Measurements from ENCODE around the gene A4GNT.

DNA sequence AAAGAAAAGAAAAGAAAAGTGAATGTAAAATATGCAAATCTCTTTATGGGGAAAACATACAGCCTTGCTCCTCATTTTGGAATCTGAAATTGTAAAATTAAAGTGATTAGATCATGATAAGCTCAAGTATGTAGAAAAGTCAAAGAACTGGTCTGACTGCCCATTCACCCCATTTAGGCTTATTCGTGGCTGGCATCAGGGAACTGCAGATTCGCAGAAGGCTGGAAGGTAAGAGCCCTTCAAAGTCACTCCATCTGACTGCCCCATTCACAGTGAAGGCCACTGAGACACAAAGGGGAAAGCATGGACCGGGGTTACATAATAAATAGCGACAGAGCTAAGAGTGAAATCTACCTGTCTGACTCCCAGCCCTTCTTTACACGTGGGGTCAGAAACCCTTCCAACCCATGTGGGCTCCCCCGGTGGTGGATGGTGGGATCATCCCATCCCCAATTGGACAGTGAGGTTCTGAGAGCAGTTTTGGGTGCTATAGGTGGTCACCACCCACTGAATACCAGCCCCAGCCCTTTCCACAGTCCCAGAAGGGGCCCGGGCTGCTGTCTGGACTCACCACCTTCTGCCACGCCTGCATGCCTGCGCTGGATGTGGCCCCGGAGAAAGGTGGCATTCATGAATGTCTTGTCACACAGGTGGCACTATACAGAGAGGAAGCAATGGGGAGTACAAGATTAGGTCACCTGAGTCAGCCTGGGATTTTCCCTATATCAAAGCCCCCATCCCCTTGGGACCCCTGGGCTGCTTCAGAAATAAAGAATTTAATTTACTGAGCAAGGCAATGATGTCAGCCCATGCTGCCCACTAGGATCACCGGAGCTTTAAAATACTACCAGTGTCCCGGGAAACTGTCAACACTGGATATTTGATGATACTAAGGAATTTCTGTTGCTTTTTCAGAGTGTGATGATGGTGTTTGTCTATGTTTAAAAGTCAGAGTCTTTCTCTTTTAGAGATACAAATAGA is 34.7 kb downstream of the A4GNT start:
- no peak for TF ChIP-seq ZNF76 (tag by site-specific recombination; IDR thresholded peaks at IDR 0.05; ENCODE audit: borderline replicate concordance, low read depth)
- no peak for TF ChIP-seq ZNF670 (tag by site-specific recombination; IDR thresholded peaks at IDR 0.05; ENCODE audit: low read depth)
- TF ChIP-seq TRIM28 (IDR thresholded peaks at IDR 0.05; ENCODE audit: borderline replicate concordance, low read length), result no peak
- TF ChIP-seq, protein P1, sequence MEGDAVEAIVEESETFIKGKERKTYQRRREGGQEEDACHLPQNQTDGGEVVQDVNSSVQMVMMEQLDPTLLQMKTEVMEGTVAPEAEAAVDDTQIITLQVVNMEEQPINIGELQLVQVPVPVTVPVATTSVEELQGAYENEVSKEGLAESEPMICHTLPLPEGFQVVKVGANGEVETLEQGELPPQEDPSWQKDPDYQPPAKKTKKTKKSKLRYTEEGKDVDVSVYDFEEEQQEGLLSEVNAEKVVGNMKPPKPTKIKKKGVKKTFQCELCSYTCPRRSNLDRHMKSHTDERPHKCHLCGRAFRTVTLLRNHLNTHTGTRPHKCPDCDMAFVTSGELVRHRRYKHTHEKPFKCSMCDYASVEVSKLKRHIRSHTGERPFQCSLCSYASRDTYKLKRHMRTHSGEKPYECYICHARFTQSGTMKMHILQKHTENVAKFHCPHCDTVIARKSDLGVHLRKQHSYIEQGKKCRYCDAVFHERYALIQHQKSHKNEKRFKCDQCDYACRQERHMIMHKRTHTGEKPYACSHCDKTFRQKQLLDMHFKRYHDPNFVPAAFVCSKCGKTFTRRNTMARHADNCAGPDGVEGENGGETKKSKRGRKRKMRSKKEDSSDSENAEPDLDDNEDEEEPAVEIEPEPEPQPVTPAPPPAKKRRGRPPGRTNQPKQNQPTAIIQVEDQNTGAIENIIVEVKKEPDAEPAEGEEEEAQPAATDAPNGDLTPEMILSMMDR (tag by site-specific recombination; IDR thresholded peaks at IDR 0.05), result no peak
- TF ChIP-seq, protein P2, sequence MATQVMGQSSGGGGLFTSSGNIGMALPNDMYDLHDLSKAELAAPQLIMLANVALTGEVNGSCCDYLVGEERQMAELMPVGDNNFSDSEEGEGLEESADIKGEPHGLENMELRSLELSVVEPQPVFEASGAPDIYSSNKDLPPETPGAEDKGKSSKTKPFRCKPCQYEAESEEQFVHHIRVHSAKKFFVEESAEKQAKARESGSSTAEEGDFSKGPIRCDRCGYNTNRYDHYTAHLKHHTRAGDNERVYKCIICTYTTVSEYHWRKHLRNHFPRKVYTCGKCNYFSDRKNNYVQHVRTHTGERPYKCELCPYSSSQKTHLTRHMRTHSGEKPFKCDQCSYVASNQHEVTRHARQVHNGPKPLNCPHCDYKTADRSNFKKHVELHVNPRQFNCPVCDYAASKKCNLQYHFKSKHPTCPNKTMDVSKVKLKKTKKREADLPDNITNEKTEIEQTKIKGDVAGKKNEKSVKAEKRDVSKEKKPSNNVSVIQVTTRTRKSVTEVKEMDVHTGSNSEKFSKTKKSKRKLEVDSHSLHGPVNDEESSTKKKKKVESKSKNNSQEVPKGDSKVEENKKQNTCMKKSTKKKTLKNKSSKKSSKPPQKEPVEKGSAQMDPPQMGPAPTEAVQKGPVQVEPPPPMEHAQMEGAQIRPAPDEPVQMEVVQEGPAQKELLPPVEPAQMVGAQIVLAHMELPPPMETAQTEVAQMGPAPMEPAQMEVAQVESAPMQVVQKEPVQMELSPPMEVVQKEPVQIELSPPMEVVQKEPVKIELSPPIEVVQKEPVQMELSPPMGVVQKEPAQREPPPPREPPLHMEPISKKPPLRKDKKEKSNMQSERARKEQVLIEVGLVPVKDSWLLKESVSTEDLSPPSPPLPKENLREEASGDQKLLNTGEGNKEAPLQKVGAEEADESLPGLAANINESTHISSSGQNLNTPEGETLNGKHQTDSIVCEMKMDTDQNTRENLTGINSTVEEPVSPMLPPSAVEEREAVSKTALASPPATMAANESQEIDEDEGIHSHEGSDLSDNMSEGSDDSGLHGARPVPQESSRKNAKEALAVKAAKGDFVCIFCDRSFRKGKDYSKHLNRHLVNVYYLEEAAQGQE (tag by site-specific recombination; IDR thresholded peaks at IDR 0.05), result no peak
- TF ChIP-seq, protein P3, sequence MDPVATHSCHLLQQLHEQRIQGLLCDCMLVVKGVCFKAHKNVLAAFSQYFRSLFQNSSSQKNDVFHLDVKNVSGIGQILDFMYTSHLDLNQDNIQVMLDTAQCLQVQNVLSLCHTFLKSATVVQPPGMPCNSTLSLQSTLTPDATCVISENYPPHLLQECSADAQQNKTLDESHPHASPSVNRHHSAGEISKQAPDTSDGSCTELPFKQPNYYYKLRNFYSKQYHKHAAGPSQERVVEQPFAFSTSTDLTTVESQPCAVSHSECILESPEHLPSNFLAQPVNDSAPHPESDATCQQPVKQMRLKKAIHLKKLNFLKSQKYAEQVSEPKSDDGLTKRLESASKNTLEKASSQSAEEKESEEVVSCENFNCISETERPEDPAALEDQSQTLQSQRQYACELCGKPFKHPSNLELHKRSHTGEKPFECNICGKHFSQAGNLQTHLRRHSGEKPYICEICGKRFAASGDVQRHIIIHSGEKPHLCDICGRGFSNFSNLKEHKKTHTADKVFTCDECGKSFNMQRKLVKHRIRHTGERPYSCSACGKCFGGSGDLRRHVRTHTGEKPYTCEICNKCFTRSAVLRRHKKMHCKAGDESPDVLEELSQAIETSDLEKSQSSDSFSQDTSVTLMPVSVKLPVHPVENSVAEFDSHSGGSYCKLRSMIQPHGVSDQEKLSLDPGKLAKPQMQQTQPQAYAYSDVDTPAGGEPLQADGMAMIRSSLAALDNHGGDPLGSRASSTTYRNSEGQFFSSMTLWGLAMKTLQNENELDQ (tag by site-specific recombination; IDR thresholded peaks at IDR 0.05; ENCODE audit: low read depth), result no peak
- TF ChIP-seq, protein P4, sequence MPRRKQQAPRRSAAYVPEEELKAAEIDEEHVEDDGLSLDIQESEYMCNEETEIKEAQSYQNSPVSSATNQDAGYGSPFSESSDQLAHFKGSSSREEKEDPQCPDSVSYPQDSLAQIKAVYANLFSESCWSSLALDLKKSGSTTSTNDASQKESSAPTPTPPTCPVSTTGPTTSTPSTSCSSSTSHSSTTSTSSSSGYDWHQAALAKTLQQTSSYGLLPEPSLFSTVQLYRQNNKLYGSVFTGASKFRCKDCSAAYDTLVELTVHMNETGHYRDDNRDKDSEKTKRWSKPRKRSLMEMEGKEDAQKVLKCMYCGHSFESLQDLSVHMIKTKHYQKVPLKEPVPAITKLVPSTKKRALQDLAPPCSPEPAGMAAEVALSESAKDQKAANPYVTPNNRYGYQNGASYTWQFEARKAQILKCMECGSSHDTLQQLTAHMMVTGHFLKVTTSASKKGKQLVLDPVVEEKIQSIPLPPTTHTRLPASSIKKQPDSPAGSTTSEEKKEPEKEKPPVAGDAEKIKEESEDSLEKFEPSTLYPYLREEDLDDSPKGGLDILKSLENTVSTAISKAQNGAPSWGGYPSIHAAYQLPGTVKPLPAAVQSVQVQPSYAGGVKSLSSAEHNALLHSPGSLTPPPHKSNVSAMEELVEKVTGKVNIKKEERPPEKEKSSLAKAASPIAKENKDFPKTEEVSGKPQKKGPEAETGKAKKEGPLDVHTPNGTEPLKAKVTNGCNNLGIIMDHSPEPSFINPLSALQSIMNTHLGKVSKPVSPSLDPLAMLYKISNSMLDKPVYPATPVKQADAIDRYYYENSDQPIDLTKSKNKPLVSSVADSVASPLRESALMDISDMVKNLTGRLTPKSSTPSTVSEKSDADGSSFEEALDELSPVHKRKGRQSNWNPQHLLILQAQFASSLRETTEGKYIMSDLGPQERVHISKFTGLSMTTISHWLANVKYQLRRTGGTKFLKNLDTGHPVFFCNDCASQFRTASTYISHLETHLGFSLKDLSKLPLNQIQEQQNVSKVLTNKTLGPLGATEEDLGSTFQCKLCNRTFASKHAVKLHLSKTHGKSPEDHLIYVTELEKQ (tag by site-specific recombination; IDR thresholded peaks at IDR 0.05; ENCODE audit: borderline replicate concordance), result no peak
